Renal pelvis (tissue), 4 donors: ENCODE data around the gene HS6ST2. TPM values are rescaled to one million over a fixed set of nuclear protein-coding genes. Genes with fewer than 3 reads are reported as not detected.

ENCODE experiments used
- DNase-seq: peaks from one replicate; pipeline ENCODE4 v3.0.0-alpha.2; 2013
- polyA plus RNA-seq, 3 donors: library from polyadenylated mRNA; unstranded; fragments of 120-200 nt; gene quantifications; one replicate each; pipeline ENCODE4 v1.2.1, GENCODE V29; 2013; ENCODE audit not compliant: insufficient read length in 3 of 3

HS6ST2 gene
- polyA plus RNA-seq, 3 donors = 21.0 to 22.3 (median 22.2) TPM

GRCh38 chrX:132795181-132795580 is 163.2 kb downstream of the HS6ST2 start:
- DNase-seq = no peak

- no peak for DNase-seq
Observed at GRCh38 chrX:132791714-132792113, 166.7 kb downstream of the HS6ST2 start.

GRCh38 chrX:132790329-132790728 is 168.1 kb downstream of the HS6ST2 start:
- DNase-seq = no peak

DNA sequence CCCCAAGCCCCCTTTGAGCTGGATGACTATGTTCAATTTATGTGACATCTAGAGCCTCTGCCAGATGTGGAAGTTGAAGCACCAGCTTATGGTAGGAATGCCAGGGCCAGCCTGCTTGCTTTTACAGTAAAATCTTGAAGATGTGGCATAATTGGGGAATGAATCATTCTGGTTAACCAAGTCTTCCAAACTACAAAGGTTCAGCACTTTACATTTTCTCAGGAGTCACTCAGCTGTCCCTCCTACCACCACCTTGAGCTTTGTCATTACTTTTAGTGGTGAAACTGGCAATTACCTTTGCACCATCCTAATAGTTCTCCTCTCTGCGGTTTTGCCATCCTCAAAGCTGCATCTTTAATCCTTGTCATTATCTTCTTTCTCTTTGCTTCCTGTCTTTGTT is 172.2 kb downstream of the HS6ST2 start:
- DNase-seq = no peak

DNA sequence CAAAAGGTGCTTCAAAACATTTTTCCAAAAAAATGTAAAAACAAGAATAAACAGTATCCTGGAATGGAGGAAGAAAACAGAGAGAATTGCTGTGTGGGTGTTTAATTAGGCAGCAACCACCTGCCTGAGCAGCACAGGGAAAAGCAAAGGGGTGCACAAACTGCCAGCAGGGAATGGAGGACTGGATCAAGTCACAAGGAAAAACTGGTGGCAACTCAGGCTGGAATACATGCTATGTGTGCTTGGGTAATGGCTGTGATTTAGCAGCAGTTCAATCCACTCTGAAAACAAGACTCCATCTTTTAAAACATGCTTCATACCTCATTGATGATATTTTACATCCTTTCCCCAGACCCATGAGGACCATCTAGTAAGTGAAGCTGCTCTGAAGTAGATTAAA is 179.5 kb downstream of the HS6ST2 start:
- no peak for DNase-seq

- no peak for DNase-seq
Observed at GRCh38 chrX:132776486-132777210, 181.8 kb downstream of the HS6ST2 start.

DNA sequence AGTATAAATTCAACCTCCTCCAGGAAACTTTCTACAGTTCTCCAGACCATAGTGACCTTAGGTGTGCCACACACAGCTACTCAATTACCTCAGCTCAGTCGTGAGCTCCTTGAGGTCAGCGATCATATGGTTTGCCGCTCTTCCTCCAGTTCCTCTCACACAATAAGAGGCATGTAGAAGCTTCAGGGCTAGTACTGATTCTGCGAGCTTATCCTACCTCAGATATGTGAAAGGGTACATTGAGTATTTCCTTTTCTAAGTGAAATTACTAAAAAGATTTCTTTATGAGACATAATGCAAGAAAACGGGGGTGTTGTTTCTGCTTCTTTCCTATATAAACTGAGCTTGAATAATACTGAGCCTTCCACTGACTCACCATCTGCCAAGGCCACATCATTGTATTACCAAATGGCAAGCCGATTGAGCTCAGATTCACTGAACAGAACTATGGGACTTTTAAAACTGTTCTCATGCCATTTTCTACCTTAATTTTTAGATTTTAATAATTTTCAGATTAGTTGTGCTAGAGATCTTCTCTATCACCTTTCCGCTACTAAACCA is 183.1 kb downstream of the HS6ST2 start:
- DNase-seq = no peak

GRCh38 chrX:132774010-132774714 is 184.3 kb downstream of the HS6ST2 start:
- DNase-seq = no peak

DNA sequence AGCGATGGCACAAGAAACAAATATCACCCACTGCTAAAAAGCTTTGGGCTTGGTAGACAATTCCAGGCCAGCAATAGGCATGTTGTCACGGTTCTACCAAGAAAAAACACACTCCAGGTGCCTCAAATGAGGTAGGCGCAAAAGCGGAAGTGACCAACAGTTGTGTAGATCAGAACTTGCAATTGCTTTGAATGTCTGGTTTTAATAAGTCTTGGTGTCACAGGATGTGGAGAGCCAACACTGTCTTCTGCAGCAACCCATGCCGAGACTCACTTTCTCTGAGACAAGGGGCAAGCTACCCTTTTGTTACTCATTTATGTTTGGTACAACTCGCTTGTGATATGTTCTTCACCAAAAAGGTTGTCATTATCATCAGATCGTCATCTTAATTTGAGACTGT is 188.8 kb downstream of the HS6ST2 start:
- DNase-seq = no peak

DNA sequence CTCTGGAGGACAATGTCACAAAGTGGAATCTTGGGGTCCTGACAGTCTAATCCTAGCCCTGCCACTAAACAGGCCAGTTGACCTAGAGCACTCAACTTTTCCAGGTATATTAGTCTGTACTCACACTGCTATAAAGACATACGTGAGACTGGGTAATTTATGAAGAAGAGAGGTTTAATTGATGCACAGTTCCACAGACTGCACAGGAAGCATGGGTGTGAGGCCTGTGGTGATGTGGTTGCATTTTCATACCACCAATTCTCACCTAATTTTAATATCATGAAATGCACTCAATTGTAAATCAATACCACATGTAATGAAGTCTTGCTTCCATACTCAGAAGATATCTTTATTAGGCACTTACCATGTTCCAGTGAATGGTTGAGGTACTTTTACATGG is 192.0 kb downstream of the HS6ST2 start:
- DNase-seq = no peak

DNA sequence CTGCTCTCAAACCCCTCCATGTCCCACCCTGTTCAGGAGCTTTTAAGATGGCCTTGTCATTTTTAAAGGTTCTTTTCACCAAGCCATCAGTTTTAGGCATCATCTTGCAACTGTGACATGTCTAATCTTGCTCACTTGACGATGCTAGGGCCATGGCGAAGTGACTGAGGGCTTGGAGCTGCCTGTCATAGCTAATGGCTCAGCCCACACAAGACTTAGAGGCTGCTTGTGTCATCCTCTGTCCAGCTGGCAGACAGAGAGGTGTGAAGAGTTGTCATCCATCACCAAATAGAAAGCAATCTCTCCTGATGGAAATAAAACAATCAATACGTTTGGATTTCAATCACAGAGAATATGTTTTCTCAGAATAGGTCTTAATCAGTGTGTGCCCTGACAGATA is 194.9 kb downstream of the HS6ST2 start:
- DNase-seq = no peak

- DNase-seq = no peak
Observed at GRCh38 chrX:132758759-132759158, 199.7 kb downstream of the HS6ST2 start.

- DNase-seq = no peak
Observed at GRCh38 chrX:132757066-132757623, 201.3 kb downstream of the HS6ST2 start.

GRCh38 chrX:132756439-132756838 is 202.0 kb downstream of the HS6ST2 start:
- no peak for DNase-seq

DNA sequence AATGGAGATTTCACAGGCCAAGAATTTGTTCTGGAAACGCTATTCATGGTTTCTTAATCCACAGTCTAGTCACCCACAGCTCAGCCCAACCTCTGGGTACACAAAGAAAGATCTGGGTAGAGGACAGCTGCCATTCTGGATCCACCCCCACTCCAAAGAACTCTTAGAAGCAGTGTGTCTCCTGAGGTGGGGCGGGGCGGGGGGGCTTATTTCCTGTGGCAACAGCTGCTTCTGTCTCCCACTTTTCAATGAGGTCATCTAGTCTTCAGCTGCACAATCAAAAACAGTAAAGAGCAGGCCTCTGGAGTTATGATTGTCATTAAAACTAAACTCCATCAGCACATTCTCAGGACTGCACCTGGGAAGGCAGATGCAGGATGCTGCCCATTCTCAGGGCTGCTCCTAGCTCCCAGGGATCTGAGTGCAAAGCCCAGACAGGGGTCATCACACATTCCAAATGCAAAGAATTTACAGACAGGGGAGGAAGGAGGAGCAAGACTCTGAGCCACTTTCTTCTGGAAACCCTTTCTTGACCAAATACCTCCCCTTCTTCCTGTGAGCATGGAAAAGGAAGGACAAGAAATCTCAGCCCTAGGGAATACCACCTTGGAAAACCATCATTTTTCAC is 207.3 kb downstream of the HS6ST2 start:
- no peak for DNase-seq

- no peak for DNase-seq
Observed at GRCh38 chrX:132750331-132751062, 207.9 kb downstream of the HS6ST2 start.

- no peak for DNase-seq
Observed at GRCh38 chrX:132749406-132749805, 209.0 kb downstream of the HS6ST2 start.

DNA sequence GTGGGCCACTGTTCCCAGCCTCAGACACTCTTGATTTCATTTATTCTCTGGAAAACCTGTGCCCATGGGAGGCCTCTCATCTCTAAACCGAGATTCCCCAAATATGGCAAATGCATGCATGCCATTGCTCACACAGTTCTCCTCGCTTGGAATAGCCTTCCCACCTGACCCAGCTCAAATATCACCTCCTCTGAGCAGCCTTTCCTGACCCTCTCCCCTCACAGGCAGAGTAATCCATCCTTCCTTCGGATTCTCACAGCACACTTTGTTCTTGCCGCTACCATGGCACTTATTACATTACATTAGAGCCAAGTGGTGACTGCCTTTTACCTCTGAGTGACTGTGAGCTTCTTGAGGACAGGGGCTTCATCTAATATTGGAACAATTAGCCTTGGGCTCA is 209.5 kb downstream of the HS6ST2 start:
- DNase-seq = no peak

DNA sequence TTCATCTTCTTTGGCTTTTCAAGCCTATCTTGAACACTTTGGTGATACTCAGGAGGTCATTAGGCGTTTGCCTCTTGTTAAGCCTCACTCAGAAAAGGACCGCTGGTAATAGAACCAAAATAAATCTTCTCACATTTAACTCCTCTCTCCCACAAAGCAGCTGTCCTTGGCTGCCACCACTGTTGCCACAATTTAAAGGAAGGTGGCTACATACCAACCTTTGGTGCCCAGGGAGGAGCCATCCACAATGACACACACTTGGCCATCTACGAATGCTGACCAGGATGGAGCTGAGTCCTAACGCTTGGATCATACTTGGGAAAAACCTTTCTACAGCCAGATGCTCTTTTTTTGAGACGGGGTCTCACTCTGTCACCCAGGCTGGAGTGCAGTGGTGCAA is 210.2 kb downstream of the HS6ST2 start:
- no peak for DNase-seq

DNA sequence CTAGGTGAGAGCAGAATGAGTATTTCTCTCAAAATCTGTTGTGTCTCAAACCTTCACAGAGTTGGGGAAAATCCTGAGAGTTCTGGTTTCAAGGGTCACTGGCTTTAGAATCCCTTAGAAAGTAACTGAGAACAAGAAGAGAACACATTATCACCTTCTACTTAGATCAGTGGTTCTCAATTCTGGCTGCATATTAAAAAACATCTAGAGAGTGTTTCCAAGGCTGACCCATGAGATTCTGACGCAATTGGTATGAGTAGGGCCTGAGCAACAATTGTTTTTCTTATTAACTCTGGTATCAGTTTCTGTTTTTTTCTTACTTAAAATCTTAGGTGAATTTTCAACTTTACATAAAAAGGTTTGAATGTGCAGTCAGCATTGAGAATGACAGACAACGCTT is 212.8 kb downstream of the HS6ST2 start:
- DNase-seq = no peak

DNA sequence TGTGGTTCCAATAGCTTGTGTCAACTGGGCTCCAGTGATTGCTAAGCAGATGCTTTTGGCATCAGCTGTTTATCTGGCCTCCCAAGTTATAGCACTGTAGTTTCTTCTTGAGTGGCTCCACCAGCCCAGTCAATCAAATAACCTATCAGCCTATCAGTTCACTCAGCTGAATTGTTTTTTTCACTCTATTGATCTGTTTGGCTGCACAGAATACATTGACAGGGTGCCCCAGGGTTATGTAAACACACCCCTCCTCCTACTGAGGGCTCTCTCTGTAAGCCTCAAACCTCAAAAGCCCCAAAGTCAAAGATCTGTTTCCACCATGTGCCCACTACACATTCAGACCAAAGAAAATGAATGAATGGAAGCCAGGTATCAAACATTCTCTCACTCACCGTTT is 214.0 kb downstream of the HS6ST2 start:
- no peak for DNase-seq

GRCh38 chrX:132743086-132743485 is 215.3 kb downstream of the HS6ST2 start:
- no peak for DNase-seq
